ENCODE results near the gene DPH5. TPM values are rescaled to one million over a fixed set of nuclear protein-coding genes. Genes with fewer than 3 reads are reported as not detected.
"Not testable (repeated sequence)": the region's sequence is repeated elsewhere in the genome, so short reads cannot be mapped to it uniquely, and the experiment has no call there.

DPH5 gene
- total and polyA plus RNA-seq, 2 of the 4 experiments (the other 2 are of a cell fraction) = 32.3 to 42.0 TPM

DNA sequence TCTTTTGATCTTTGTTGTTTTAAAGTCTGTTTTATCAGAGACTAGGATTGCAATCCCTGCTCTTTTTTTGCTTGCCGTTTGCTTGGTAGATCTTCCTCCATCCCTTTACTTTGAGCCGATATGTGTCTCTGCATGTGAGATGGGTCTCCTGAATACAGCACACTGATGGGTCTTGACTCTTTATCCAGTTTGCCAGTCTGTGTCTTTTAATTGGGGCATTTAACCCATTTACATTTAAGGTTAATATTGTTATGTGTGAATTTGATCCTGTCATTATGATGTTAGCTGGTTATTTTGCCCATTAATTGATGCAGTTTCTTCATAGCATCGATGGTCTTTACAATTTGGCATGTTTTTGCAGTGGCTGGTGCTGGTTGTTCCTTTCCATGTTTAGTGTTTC is 77.8 kb downstream of the DPH5 start:
- H3K4ac ChIP-seq (ENCODE audit: low read depth, low read length); H3K4me2 ChIP-seq (ENCODE audit: low read depth, low read length); H3K27me3 ChIP-seq (ENCODE audit: control insufficient read depth, insufficient read depth, low read length); intact Hi-C loops (cut with micrococcal nuclease); H2BK20ac ChIP-seq (ENCODE audit: low read depth, low read length); H2AK9ac ChIP-seq (replicated peaks; ENCODE audit: low read depth, low read length, poor library complexity); H3K9me3 ChIP-seq (ENCODE audit: control insufficient read depth, insufficient read depth, low read length); H4K91ac ChIP-seq (ENCODE audit: insufficient read depth, low read depth, low read length); H4K5ac ChIP-seq (ENCODE audit: low read depth, low read length); H3K23ac ChIP-seq (ENCODE audit: low read depth, low read length); BruUV-seq (replicated peaks); H3K56ac ChIP-seq (ENCODE audit: extremely low read depth, insufficient read depth, low read length); in situ Hi-C loops (cut with MboI; ENCODE audit: low sequenced_read_pairs); H3K27ac ChIP-seq (ENCODE audit: insufficient read depth, low read length); H4K20me1 ChIP-seq (ENCODE audit: insufficient read depth, low read length); ATAC-seq (ENCODE audit: low read depth); H3K9ac ChIP-seq (ENCODE audit: low read depth, low read length); DNase-seq; H2BK5ac ChIP-seq (ENCODE audit: low read depth, low read length, poor library complexity, severe bottlenecking); dilution Hi-C loops (cut with HindIII; ENCODE audit: low sequenced_read_pairs, unreplicated experiment); POLR2A ChIA-PET (ENCODE audit: unreplicated experiment); H3K14ac ChIP-seq (replicated peaks; ENCODE audit: low read depth, low read length); H2BK15ac ChIP-seq (ENCODE audit: low read depth, low read length); H3K36me3 ChIP-seq (ENCODE audit: control insufficient read depth, insufficient read depth, low read length); H3K18ac ChIP-seq (ENCODE audit: low read depth, low read length); H2AK5ac ChIP-seq (ENCODE audit: low read depth, low read length); H4K8ac ChIP-seq (ENCODE audit: low read depth in 2 of 2, low read length in 2 of 2); H2BK120ac ChIP-seq (ENCODE audit: low read depth, low read length); CTCF ChIA-PET; H3K9me1 ChIP-seq (ENCODE audit: insufficient read depth, low read length); H3K4me1 ChIP-seq (ENCODE audit: control insufficient read depth, insufficient read depth, low read length); H2AFZ ChIP-seq (replicated peaks; ENCODE audit: low read length, poor library complexity); H3K4me3 ChIP-seq (ENCODE audit: insufficient read depth, low read depth, low read length): not testable (repeated sequence)
- no CpG with 5 or more reads among the region's 3 CpGs for WGBS, 2 experiments (ENCODE audit: extremely low coverage in 2 of 2, insufficient read length in 1 of 2)
- peaks cover 15 to 34% of the 10 kb centered on the region in 2 experiments for H3K79me1 ChIP-seq (ENCODE audit: low read depth in 1 of 2, low read length in 2 of 2)

DNA sequence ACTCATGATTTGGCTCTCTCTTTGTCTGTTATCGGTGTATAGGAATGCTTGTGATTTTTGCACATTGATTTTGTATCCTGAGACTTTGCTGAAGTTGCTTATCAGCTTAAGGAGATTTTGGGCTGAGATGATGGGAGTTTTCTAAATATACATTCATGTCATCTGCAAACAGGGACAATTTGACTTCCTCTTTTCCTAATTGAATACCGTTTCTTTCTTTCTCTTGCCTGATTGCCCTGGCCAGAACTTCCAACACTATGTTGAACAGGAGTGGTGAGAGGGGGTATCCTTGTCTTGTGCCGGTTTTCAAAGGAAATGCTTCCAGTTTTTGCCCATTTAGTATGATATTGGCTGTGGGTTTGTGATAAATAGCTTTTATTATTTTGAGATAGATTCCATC is 79.5 kb downstream of the DPH5 start:
- H3K9me1 ChIP-seq (ENCODE audit: insufficient read depth, low read length); H2AK5ac ChIP-seq (ENCODE audit: low read depth, low read length); H3K4ac ChIP-seq (ENCODE audit: low read depth, low read length); H3K23ac ChIP-seq (ENCODE audit: low read depth, low read length); dilution Hi-C loops (cut with HindIII; ENCODE audit: low sequenced_read_pairs, unreplicated experiment); H2BK15ac ChIP-seq (ENCODE audit: low read depth, low read length); H3K56ac ChIP-seq (ENCODE audit: extremely low read depth, insufficient read depth, low read length); CTCF ChIA-PET; H2AK9ac ChIP-seq (replicated peaks; ENCODE audit: low read depth, low read length, poor library complexity); H3K27me3 ChIP-seq (ENCODE audit: control insufficient read depth, insufficient read depth, low read length); H4K5ac ChIP-seq (ENCODE audit: low read depth, low read length); H3K9me3 ChIP-seq (ENCODE audit: control insufficient read depth, insufficient read depth, low read length); BruUV-seq (replicated peaks); H3K18ac ChIP-seq (ENCODE audit: low read depth, low read length); H4K8ac ChIP-seq (ENCODE audit: low read depth in 2 of 2, low read length in 2 of 2); POLR2A ChIA-PET (ENCODE audit: unreplicated experiment); H3K27ac ChIP-seq (ENCODE audit: insufficient read depth, low read length); H3K4me2 ChIP-seq (ENCODE audit: low read depth, low read length); H4K20me1 ChIP-seq (ENCODE audit: insufficient read depth, low read length); H3K9ac ChIP-seq (ENCODE audit: low read depth, low read length); H2BK20ac ChIP-seq (ENCODE audit: low read depth, low read length); intact Hi-C loops (cut with micrococcal nuclease); H4K91ac ChIP-seq (ENCODE audit: insufficient read depth, low read depth, low read length); H3K4me3 ChIP-seq (ENCODE audit: insufficient read depth, low read depth, low read length); DNase-seq; H2BK5ac ChIP-seq (ENCODE audit: low read depth, low read length, poor library complexity, severe bottlenecking); H2AFZ ChIP-seq (replicated peaks; ENCODE audit: low read length, poor library complexity); H3K4me1 ChIP-seq (ENCODE audit: control insufficient read depth, insufficient read depth, low read length); ATAC-seq (ENCODE audit: low read depth); in situ Hi-C loops (cut with MboI; ENCODE audit: low sequenced_read_pairs); H3K14ac ChIP-seq (replicated peaks; ENCODE audit: low read depth, low read length); H3K36me3 ChIP-seq (ENCODE audit: control insufficient read depth, insufficient read depth, low read length); H2BK120ac ChIP-seq (ENCODE audit: low read depth, low read length): not testable (repeated sequence)
- peaks cover 11 to 32% of the 10 kb centered on the region in 2 experiments for H3K79me1 ChIP-seq (ENCODE audit: low read depth in 1 of 2, low read length in 2 of 2)
- no CpG with 5 or more reads among the region's 3 CpGs for WGBS, 2 experiments (ENCODE audit: extremely low coverage in 2 of 2, insufficient read length in 1 of 2)
